Activated T-cell treated with anti-CD3 and anti-CD28 coated beads, Interleukin-2, amount 50 U/mL, for 1 hour (primary cell): ENCODE results near the gene UBQLNL.

Experiments
- DNase-seq: peaks from one replicate; pipeline ENCODE4 v3.0.0-alpha.2; 2020

Gene UBQLNL

GRCh38 chr11:5507177-5507932 is 9.1 kb downstream of the UBQLNL start:
- no peak for DNase-seq

- no peak for DNase-seq
Observed at GRCh38 chr11:5505363-5506048, 11.0 kb downstream of the UBQLNL start.

DNA sequence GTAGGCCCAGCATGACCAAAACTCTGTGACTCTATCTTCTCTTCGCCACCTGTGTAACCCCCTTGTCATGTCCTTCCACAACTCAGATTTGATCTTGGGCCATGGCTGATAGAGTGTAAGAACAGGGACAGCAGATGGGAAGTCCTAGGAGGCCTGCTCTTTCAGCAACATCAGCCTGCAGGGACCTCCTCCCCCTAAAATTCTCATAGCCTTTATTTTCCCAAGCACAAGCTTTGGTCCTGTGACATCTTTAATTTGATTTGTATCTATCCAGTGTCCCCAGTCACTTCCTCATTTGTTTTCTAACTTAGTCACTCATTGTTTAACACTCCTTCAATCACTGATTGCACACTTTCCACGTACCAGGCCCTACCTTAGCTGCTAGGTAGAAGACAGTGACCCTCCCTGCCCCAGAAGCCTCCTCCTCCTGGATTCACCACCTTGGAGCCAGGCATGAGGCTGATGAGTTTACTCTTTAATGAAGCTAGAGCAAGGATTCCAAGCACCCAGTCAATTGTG is 12.0 kb downstream of the UBQLNL start:
- no peak for DNase-seq

DNA sequence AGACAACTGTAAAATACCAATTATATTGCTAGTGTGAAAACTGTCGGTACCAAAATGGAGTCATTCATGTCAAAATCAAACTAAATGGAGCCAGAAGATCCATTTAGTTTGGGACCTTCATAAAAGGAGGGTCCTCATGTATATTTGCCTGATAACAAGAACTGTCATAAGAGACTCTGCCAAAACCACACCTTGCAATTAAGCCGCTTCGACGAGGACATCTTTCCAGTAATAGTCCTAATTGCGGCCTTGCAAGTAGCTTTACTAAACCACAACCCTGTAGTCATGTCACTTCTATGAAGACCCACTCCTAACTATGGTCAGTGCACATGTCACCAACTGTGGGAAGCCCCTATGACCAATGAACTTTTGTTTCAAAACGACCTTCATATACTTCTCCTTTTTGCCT is 16.1 kb downstream of the UBQLNL start:
- no peak for DNase-seq

GRCh38 chr11:5499671-5500070 is 16.8 kb downstream of the UBQLNL start:
- no peak for DNase-seq

DNA sequence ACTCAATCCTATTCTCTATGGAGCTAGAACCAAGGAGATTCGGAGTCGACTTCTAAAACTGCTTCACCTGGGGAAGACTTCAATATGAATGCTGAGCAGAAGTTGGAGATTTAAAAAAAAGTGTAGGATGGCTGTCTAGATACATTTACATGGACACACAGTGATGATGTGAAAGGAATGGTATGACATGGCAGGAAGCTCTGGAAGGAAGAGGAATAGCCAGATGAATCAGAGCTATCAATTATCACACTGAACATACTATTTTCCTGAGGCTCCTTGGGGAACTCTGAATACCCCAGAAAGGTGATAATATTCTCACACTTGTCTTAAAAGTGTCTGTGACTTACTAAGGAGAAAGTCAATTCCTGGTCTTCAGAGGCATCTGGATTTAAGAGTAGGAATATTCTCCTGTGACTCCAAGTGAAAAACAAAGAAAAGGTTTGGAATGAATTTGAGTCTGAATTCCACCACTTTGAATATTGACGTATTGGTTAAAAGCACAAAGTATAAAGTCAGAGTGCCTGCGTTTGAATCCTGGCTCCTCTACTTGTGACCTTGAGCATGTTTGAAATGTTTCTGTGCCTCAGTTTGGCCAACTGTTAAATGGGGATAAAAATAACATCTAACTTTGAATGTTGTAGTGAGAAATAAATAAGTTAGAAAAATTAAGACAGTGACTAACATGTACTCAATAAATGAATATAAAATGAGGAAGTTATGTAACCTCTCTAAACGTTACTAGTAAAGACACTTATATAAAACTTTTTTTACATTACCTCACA is 26.7 kb downstream of the UBQLNL start:
- no peak for DNase-seq

DNA sequence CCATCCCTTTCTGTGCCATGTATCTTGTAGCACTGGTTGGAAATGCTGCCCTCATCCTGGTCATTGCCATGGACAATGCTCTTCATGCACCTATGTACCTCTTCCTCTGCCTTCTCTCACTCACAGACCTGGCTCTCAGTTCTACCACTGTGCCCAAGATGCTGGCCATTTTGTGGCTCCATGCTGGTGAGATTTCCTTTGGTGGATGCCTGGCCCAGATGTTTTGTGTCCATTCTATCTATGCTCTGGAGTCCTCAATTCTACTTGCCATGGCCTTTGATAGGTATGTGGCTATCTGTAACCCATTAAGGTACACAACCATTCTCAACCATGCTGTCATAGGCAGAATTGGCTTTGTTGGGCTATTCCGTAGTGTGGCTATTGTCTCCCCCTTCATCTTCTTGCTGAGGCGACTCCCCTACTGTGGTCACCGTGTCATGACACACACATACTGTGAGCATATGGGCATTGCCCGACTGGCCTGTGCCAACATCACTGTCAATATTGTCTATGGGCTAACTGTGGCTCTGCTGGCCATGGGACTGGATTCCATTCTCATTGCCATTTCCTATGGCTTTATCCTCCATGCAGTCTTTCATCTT is 27.6 kb downstream of the UBQLNL start:
- DNase-seq, result no peak

GRCh38 chr11:5488385-5488784 is 28.1 kb downstream of the UBQLNL start, which contains the start of gene OR52D1:
Gene OR52D1, plus strand, starts transcription at chr11:5488685. Its CDS starts 22 bp downstream, at chr11:5488707.
- no peak for DNase-seq

- no peak for DNase-seq
Observed at GRCh38 chr11:5486421-5486820, 30.1 kb downstream of the UBQLNL start.

DNA sequence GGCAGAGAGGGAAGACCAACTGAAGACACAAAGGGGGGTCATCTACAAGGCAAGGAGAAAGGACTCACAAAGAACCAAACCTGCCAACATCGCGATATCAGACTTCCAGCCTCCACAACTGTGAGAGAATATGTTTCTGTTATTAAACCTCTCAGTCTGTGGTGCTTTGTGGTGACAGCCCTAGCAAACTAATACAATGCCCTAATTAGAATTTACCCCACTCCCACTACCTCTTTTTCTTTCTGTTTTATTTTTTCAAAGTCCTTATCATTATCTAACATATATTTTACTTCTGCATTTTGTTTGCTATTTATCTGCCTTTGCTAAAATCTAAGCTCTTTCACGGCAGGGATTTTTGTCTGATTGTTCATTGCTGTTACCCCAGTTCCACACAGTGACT is 30.5 kb downstream of the UBQLNL start:
- no peak for DNase-seq

GRCh38 chr11:5476186-5476819 is 40.2 kb downstream of the UBQLNL start:
- no peak for DNase-seq

- no peak for DNase-seq
Observed at GRCh38 chr11:5473921-5474320, 42.6 kb downstream of the UBQLNL start.

DNA sequence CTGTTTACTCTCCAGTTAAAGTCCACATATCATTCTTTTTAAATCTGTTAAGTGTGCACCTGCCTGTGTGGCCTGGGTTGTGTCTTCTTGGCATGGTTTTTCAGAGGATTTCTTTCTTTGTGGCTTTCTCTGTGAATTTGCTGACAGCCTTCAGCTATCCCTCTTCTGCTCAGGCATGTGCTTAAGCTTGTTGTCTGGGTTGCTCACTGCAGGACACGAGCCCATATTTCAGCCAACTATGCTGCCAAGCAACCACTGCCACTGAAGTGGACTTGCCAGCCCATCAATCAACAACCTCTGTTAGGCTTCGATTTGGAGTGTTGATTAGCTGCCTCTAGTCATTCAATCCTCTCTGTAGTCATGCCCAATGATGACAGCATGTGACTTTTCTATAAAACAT is 49.0 kb downstream of the UBQLNL start:
- DNase-seq, result no peak
